Mucosa of descending colon (tissue), 3 donors: ENCODE results near the gene PPP6R3. TPM values are rescaled to one million over a fixed set of nuclear protein-coding genes. Genes with fewer than 3 reads are reported as not detected.

Experiments
- ATAC-seq: fragments of 200-7000 bp; cut with Tn5 transposase; one replicate; pipeline ENCODE4 v1.9.1; 2020; ENCODE audit warnings: mild to moderate bottlenecking, moderate library complexity
- DNase-seq, 3 donors: peaks; one replicate each; pipeline ENCODE4 v3.0.0-alpha.2; 2020
- H3K36me3 ChIP-seq: fragments of 200-600 bp; one replicate; pipeline ENCODE4 v1.8.0; 2021; ENCODE audit warnings: low read depth, mild to moderate bottlenecking
- H3K4me1 ChIP-seq: fragments of 200-600 bp; one replicate; pipeline ENCODE4 v1.8.0; 2021; ENCODE audit warnings: low read depth, mild to moderate bottlenecking
- H3K4me3 ChIP-seq: fragments of 200-600 bp; one replicate; pipeline ENCODE4 v1.8.0; 2021; ENCODE audit warnings: mild to moderate bottlenecking
- H3K9me3 ChIP-seq: fragments of 200-600 bp; one replicate; pipeline ENCODE4 v1.8.0; 2021; ENCODE audit warnings: mild to moderate bottlenecking
- intact Hi-C, 2 donors: fragments of 100-400 bp; cut with DNase I in 1 of 2; cut with micrococcal nuclease in 1 of 2; formaldehyde crosslinking; loops; one replicate each; pipeline versions ENCODE4 v1.11.0 to v1.11.1; 2022; cut with DNase I, micrococcal nuclease
- total RNA-seq, 3 donors: library from RNA; stranded (reverse); fragmentation: NEBNext Ultra II Directional in 2 of 3; extraction: Animal tissue kit (Norgen Biotek cat#: 25700) in 2 of 3; gene quantifications; one replicate each; pipeline versions ENCODE4 v1.2.1 to v1.2.4, GENCODE V29; 2021 to 2023
- TF ChIP-seq, protein P1 (sequence below): fragments of 200-600 bp; IDR thresholded peaks from one replicate; pipeline ENCODE4 v1.8.0; 2022; ENCODE audit warnings: antibody characterized with exemption, mild to moderate bottlenecking
- donor health status: DM: no; HTN: no; CAD: no; lungs with moderate emphysema.
- donor health status: DM: no; HTN: no; CAD: no.
- donor health status: DM: no; HTN: yes; CAD: no.

Gene PPP6R3
- total RNA-seq, 3 donors from 2014 or later: 107 to 141 (median 115) TPM

DNA sequence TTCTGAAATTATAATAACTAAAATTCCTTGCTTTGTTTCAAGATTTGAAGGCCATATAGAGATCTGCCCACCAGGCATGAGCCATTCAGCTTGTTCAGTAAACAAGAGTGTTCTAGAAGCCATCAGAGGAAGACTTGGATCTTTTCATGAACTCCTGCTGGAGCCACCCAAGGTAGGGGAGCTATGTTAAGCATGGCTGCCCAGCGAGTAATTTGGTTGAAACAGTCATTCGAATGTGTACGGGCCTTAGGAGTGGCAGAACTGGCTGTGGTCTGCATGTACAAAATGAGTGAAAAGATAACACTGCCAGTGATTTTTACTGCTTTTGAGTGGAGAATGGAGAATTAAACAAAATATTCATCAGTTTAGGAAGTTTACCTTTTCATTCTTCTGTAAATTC is 103.7 kb downstream of the PPP6R3 start:
- ATAC-seq (no peak), DNase-seq (no peak)
- Histone ChIP-seq H3K4me3 (no peak overlapping the region), H3K4me1 (no peaks in the 10 kb centered on the region), H3K9me3 (no peaks in the 10 kb centered on the region), H3K36me3 (no peaks in the 10 kb centered on the region)
- intact Hi-C loops: no loop called here
- TF ChIP-seq, protein P1, sequence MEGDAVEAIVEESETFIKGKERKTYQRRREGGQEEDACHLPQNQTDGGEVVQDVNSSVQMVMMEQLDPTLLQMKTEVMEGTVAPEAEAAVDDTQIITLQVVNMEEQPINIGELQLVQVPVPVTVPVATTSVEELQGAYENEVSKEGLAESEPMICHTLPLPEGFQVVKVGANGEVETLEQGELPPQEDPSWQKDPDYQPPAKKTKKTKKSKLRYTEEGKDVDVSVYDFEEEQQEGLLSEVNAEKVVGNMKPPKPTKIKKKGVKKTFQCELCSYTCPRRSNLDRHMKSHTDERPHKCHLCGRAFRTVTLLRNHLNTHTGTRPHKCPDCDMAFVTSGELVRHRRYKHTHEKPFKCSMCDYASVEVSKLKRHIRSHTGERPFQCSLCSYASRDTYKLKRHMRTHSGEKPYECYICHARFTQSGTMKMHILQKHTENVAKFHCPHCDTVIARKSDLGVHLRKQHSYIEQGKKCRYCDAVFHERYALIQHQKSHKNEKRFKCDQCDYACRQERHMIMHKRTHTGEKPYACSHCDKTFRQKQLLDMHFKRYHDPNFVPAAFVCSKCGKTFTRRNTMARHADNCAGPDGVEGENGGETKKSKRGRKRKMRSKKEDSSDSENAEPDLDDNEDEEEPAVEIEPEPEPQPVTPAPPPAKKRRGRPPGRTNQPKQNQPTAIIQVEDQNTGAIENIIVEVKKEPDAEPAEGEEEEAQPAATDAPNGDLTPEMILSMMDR: no peak

DNA sequence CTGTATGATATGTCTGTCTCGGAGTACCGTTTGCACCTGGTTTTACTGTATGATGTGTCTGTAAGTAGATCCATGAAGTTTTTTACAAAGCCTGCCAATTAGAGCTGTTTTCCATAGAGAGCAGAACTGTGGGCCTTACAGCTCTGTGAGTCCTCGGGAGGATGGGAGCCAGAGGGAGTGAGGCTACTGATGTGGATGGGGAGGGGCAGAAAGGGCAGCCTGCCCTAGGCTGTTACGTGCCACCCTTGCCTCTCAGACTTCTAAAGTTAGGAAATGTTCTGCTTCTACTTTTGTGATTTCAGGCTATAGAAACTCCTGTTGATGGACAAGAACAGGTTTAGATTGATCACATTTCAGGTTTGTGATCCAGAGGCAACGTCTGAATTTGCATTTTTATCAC is 105.2 kb downstream of the PPP6R3 start:
- no peaks in the 10 kb centered on the region for H3K36me3 ChIP-seq
- no peaks in the 10 kb centered on the region for H3K4me1 ChIP-seq
- TF ChIP-seq, protein P1: no peak
- ATAC-seq: no peak
- intact Hi-C loops: no loop called here
- DNase-seq: no peak
- H3K9me3 ChIP-seq: no peaks in the 10 kb centered on the region
- no peak overlapping the region for H3K4me3 ChIP-seq

DNA sequence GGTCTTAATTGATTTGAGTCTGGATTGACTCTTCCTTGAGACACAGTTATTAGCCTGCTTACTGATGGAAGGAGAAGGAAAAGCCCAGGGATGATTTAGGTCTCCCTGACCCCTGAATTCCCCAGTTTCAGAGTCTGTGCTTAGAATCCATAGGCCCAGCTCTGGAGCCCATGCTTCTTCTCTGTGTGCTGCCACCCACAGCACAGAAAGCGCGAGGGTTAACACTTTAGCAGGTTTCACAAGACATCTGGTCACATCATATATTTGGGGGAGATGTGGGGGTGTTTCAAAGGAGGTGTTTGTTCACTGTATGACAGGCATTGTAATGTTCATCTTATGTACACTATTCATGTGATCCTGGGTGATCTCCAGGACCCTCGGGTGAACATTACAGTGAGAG is 107.0 kb downstream of the PPP6R3 start:
- no peaks in the 10 kb centered on the region for H3K4me1 ChIP-seq
- TF ChIP-seq, protein P1: no peak
- ATAC-seq (no peak), DNase-seq (no peak)
- H3K9me3 ChIP-seq: no peaks in the 10 kb centered on the region
- intact Hi-C loops: no loop called here
- no peak overlapping the region for H3K4me3 ChIP-seq
- H3K36me3 ChIP-seq: peaks cover 1% of the 10 kb centered on the region

DNA sequence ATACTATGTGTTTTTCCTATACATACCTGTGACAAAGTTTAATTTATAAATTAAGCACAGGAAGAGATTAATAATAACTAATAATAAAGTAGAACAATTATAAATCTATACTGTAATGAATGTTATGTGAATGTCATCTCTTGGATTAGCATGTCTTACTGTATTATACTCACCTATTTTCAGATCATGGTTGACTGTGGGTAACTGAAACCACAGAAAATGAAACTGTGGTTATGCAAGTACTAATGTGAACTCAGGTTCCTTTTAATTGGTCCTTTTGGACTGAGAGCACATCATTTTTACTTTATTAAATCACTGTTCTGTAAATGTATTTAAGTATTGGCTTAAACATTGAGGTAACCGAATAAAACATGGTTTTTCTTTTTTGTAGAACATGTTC is 108.8 kb downstream of the PPP6R3 start:
- no peak for DNase-seq
- no peaks in the 10 kb centered on the region for H3K9me3 ChIP-seq
- intact Hi-C loops: no loop called here
- no peak overlapping the region for H3K4me3 ChIP-seq
- no peak for ATAC-seq
- H3K4me1 ChIP-seq: no peaks in the 10 kb centered on the region
- peaks cover 4% of the 10 kb centered on the region for H3K36me3 ChIP-seq
- TF ChIP-seq, protein P1: no peak

DNA sequence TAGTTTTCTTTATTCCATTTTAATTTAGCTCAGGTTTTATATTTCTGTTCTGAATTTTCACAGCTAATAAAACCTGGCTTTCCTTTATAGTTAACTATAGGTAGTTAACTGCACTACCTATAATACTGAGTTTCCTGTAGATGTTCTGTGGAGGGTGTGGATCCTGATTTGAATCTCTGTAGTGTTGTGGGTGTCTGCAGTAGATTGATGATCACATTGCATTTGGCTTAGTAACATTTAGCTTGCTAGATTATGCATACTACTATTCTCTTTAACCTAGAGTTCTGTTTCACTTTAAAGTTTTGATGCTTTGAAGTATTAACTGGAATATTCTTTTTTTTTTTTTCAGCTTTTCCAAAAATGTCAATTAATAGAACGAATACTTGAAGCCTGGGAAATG is 110.1 kb downstream of the PPP6R3 start:
- H3K9me3 ChIP-seq: no peaks in the 10 kb centered on the region
- intact Hi-C loops: no loop called here

More for the DNA sequence above, 110.1 kb downstream of the PPP6R3 start:
- Histone ChIP-seq H3K4me3 (no peak overlapping the region), H3K4me1 (no peaks in the 10 kb centered on the region), H3K36me3 (peaks cover 4% of the 10 kb centered on the region)
- TF ChIP-seq, protein P1: no peak
- DNase-seq (no peak), ATAC-seq (no peak)
